NCI-H524 (cell line): ENCODE measurements around the gene CCDC137.

ENCODE experiments used
- DNase-seq, 2 experiments: peaks; one replicate each; lab custom pipeline; 2025; lab: John Stamatoyannopoulos, UW

Gene CCDC137

DNA sequence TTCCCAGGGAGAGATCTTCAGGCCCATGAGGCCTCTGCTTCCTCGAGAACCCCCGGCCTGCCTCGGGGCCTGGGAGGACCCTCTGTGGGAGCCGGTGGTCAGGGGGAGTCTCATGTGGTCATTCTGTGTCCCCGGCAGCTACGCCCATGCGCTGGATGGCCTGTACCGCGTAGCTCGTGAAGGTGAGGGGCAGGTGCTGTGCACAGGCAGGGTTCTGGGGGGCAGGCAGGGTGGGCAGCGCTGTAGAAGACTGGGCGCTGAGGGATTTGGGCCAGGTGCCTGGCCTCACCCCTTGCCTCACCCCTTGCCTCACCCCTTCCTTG, 50.1 kb downstream of the CCDC137 start:
- DNase-seq, result no peak

DNA sequence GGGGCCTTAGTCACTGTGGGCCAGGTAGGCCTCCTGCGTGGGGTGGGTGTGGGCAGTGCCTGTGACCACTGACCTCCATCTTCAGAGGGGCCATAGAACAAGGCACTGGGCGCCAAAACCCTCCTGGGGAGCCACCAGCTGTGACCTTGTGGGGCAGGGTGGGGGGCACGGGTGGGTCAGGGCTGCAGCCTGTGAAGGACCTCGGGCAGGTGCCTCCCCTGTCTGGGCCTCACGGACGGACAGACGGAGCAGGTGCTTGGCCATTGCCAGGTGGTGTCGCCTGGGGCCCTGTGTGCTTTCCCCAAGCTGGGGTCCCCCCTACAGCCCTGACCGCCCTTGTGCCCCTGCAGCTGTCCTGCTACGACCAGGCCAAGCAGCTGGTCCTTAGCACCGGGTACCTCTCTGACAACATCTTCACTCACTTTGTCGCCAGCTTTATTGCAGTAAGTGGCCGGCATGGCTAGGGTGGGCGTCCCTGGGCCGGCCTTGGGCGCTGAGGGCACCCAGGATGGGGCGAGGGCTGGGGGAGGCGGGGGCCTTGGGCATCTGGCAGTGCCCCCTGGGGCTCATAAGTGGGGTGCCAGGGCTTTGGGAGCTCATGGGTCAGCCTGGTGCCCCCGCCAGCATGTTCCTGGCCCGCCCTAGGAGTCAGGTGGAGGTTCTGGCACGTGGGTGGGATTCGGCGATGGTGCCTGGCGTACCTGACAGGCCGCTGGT, 50.7 kb downstream of the CCDC137 start:
- no peak for DNase-seq

DNA sequence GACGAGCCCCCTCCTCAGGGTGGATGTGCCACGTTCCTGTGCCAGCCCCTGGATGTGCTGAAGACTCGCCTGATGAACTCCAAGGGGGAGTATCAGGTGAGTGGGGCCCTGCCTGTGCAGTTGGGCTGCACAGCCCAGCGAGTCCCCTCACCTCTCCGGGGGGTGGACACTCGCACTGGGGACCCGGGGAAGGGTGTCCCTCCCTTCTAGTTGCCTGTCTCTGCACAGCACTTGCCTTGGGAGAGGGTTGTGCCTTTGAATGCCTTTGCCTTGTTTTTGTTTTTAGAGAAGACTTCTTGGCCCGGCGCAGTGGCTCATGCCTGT, 51.2 kb downstream of the CCDC137 start:
- no peak for DNase-seq

DNA sequence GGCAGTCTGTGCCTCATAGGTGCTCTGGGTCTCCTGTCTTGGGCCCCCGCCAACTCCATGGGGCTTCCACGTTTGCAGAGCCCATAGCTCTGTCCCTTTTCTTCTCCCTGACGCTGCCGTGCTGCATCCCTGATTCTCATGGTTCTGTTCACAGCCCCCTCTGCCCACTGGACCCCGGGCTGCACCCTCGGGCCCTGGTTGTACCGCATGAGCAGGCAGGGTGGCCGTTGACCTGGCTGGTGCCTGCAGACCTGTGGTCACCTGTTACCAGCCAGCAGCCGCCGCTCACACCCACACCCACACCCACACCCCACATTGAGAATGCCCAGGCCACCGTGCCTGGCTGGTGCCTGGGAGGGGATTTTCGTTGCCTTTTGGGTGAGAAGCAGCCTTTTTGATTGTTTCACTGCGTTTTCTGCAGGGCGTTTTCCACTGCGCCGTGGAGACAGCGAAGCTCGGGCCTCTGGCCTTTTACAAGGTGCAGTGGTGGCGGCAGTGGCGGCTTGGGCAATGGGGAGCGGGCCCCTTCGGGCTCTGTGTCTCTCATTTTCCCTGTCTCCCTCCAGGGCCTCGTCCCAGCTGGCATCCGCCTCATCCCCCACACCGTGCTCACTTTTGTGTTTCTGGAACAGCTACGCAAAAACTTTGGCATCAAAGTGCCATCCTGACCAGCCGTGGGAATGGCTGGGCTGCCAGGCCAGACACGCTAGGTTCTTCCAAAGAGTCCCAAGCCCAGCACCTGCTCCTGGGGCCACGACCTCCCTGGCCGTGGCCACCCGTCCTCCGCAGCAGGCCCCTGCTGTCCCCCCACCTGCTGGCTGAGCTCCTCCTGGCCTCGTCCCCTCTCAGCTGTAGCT, 53.1 kb downstream of the CCDC137 start:
- no peak for DNase-seq

DNA sequence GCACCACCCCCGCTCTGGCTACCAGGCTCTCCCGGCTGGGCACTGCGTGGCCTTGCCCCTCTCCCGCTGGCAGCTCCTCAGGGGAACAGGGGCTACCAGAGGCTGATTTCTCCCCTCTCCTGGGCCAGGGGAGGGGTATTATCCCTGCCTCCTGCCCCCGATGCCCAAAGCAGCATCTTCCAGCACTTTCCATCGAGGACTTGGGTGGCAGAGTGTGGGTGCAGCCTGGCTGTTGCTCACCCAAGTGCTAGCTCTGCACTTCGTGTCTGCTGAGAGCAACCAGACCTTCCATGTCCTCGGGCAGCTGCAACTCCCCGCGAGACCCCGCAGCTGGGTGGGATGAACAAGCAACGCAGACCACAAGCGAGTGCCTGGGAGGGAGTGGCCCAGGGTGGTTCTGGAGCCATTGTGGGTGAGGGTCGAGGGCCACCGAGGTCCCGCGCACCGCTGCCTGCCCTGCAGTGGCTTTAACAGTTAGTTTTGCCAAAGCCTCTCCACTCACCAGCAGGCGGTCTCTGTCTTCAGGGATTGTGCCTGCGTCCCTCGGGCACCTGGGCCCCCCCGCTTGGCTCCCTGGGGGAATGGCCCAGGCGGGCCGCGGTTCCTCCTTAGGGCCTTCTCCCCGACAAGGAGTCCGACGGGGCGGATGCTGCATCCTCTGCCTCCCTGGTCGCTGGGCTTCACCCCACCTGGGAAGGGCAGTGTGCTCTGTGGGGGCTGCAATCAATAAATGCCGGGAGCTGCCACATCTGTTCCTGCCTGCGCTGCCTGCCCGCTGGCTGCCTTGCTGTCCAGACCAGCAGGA, 53.9 kb downstream of the CCDC137 start:
- DNase-seq, result no peak

DNA sequence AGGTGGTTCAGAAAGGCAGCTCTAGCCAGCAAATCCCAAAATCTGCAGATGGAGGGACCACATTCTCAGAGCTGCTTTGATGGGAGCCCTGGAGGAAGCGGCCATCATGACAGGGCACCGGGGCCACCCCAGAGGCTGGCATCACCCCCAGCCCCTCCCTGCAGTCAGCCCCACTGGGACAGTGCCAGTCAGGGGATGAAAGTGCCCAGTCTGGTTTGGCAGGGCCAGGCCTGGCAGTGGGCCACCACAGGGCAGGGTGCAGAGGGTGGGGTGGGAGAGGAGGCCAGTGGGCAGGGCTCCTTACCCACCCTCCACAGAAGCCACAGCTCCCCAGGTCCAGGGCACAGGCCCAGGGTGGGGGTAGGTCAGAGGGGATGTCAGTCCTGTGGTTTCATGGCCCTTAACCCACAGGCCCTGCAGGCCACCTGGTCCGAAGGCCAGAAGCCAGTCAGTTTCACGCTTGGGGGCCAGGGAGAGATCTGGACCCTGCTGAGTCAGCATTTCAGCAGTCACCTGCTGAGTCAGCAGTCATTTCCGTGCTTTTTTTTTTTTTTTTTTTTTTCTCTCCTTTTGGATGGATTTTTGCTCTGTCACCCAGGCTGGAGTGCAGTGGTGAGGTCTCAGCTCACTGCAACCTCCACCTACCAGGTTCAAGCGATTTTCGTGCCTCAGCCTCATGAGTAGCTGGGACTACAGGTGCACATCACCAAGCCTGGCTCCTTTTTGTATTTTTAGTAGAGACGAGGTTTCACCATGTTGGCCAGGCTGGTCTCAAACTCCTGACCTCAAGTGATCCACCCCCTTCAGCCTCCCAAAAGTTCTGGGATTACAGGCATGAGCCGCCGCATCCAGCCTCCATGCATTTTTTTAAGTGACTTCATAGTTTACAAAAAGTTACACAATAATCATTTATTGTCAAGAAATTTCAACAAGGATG, 55.9 kb downstream of the CCDC137 start:
- DNase-seq, result no peak
